Gastrocnemius medialis (tissue), 4 donors: ENCODE measurements around the gene TNS3. TPM values are rescaled to one million over a fixed set of nuclear protein-coding genes. Genes with fewer than 3 reads are reported as not detected.
"Not testable (repeated sequence)": the region's sequence is repeated elsewhere in the genome, so short reads cannot be mapped to it uniquely, and the experiment has no call there.

Experiments used
- ATAC-seq, 2 donors: fragments of 150-250 bp; one replicate each; pipeline ENCODE4 v1.9.1; 2016
- DNase-seq, 2 donors: peaks; one replicate each; pipeline ENCODE4 v3.0.0-alpha.2; 2019
- H3K27ac ChIP-seq, 4 donors: fragments of 200-600 bp; sonication (generic); 1 replicate in 1 of 4; 2 replicates in 3 of 4; pipeline ENCODE4 v1.5.1; 2016 to 2018; ENCODE audit warnings: mild to moderate bottlenecking in 2 of 4, moderate library complexity in 1 of 4
- H3K27me3 ChIP-seq, 3 donors: fragments of 200-600 bp; sonication (generic) in 2 of 3; 1 replicate in 1 of 3; 2 replicates in 2 of 3; pipeline versions ENCODE4 v1.5.1 to v1.6.0; 2016 to 2019; ENCODE audit warnings: mild to moderate bottlenecking in 1 of 3, moderate library complexity in 1 of 3
- H3K36me3 ChIP-seq, 2 donors: fragments of 200-600 bp; sonication (generic) in 1 of 2; one replicate each; pipeline ENCODE4 v1.5.1; 2017 to 2018
- H3K4me1 ChIP-seq, 2 donors: fragments of 200-600 bp; sonication (generic) in 1 of 2; one replicate each; pipeline ENCODE4 v1.5.1; 2016 to 2017; ENCODE audit warnings: mild to moderate bottlenecking in 2 of 2
- H3K4me3 ChIP-seq, 4 donors: fragments of 200-600 bp; sonication (generic) in 3 of 4; 1 replicate in 1 of 4; 2 replicates in 3 of 4; pipeline ENCODE4 v1.5.1; 2016 to 2019; ENCODE audit warnings: mild to moderate bottlenecking in 2 of 4
- H3K9me3 ChIP-seq, 3 donors: fragments of 200-600 bp; sonication (generic) in 2 of 3; 1 replicate in 1 of 3; 2 replicates in 2 of 3; pipeline ENCODE4 v1.5.1; 2016 to 2019
- CTCF ChIP-seq, 5 experiments: fragments of 450-650 bp in 3 of 5; fragments of 200-600 bp in 2 of 5; sonication (generic) in 2 of 5; IDR thresholded peaks in 4 of 5; conservative IDR thresholded peaks in 1 of 5; 1 replicate in 4 of 5; 2 replicates in 1 of 5; pipeline ENCODE4 v1.5.1; 2016 to 2019; ENCODE audit warnings: antibody characterized with exemption in 5 of 5, mild to moderate bottlenecking in 3 of 5, moderate library complexity in 3 of 5
- POLR2A ChIP-seq, 2 donors: fragments of 450-650 bp; IDR thresholded peaks; one replicate each; pipeline ENCODE4 v1.6.1; 2017; ENCODE audit warnings: antibody characterized with exemption in 2 of 2, mild to moderate bottlenecking in 2 of 2, moderate library complexity in 2 of 2
- in situ Hi-C, 4 donors: fragments of 200-750 bp; cut with MboI; loops; one replicate each; pipeline versions ENCODE4 v1.15.0 to v1.8.0; 2017; ENCODE audit warnings: low sequenced_read_pairs in 4 of 4
- intact Hi-C: fragments of 100-400 bp; cut with DNase I; formaldehyde crosslinking; loops from one replicate; pipeline ENCODE4 v1.15.1; 2023; ENCODE audit warnings: low total_unique reads
- total RNA-seq, 4 donors: library from RNA; depleted of rRNA; stranded (reverse); fragments of >200 nt; gene quantifications; one replicate each; pipeline versions ENCODE4 v1.1.0 to v1.2.3, GENCODE V29; 2016

TNS3 gene
- total RNA-seq, 4 donors from 2014 or later = 39.4 to 64.3 (median 50.5) TPM

- TF ChIP-seq CTCF (IDR thresholded peaks at IDR 0.05 in 4 of 5, conservative IDR thresholded peaks at IDR 0.05 in 1 of 5) (no peak), POLR2A (IDR thresholded peaks at IDR 0.05) (no peak)
- Histone ChIP-seq H3K4me1 (no peaks in the 10 kb centered on the region), H3K27me3 (no peaks in the 10 kb centered on the region), H3K36me3 (no peaks in the 10 kb centered on the region), H3K9me3 (no peaks in the 10 kb centered on the region), H3K27ac (no peak overlapping the region), H3K4me3 (no peak overlapping the region)
- in situ Hi-C loops = no loop called here
- intact Hi-C loops = no loop called here
- no peak for ATAC-seq
- DNase-seq = no peak
Measured at GRCh38 chr7:47544416-47544815, 37.5 kb downstream of the TNS3 start.

- intact Hi-C loops = no loop called here
- no peak overlapping the region for H3K4me3 ChIP-seq
- in situ Hi-C loops = no loop called here
- TF ChIP-seq CTCF (IDR thresholded peaks at IDR 0.05 in 4 of 5, conservative IDR thresholded peaks at IDR 0.05 in 1 of 5) (no peak), POLR2A (IDR thresholded peaks at IDR 0.05) (no peak)
- no peaks in the 10 kb centered on the region for H3K4me1 ChIP-seq
- no peak overlapping the region for H3K27ac ChIP-seq
- H3K27me3 ChIP-seq = no peaks in the 10 kb centered on the region
- no peak for DNase-seq
- ATAC-seq = no peak
- no peaks in the 10 kb centered on the region for H3K36me3 ChIP-seq
- H3K9me3 ChIP-seq = no peaks in the 10 kb centered on the region
Measured at GRCh38 chr7:47543714-47544113, 38.2 kb downstream of the TNS3 start.

- ATAC-seq = no peak
- intact Hi-C loops = no loop called here
- H3K36me3 ChIP-seq = no peaks in the 10 kb centered on the region
- DNase-seq = no peak
- H3K4me3 ChIP-seq = no peak overlapping the region
- no peaks in the 10 kb centered on the region for H3K27me3 ChIP-seq
- H3K27ac ChIP-seq = no peak overlapping the region
- TF ChIP-seq POLR2A (IDR thresholded peaks at IDR 0.05) = no peak
- no peak for TF ChIP-seq CTCF (IDR thresholded peaks at IDR 0.05 in 4 of 5, conservative IDR thresholded peaks at IDR 0.05 in 1 of 5)
- in situ Hi-C loops = no loop called here
- H3K4me1 ChIP-seq = peaks cover 0 to under 1% of the 10 kb centered on the region in 2 donors
- H3K9me3 ChIP-seq = no peaks in the 10 kb centered on the region
Measured at GRCh38 chr7:47543056-47543455, 38.9 kb downstream of the TNS3 start.

- Histone ChIP-seq H3K9me3 (no peaks in the 10 kb centered on the region), H3K36me3 (no peaks in the 10 kb centered on the region), H3K27me3 (no peaks in the 10 kb centered on the region), H3K27ac (no peak overlapping the region), H3K4me3 (no peak overlapping the region), H3K4me1 (peaks cover 4 to 9% of the 10 kb centered on the region in 2 donors)
- no peak for ATAC-seq
- DNase-seq = no peak
- intact Hi-C loops = no loop called here
- TF ChIP-seq POLR2A (IDR thresholded peaks at IDR 0.05) (no peak), CTCF (IDR thresholded peaks at IDR 0.05 in 4 of 5, conservative IDR thresholded peaks at IDR 0.05 in 1 of 5) (no peak)
- in situ Hi-C loops = no loop called here
Measured at GRCh38 chr7:47542051-47542450, 39.9 kb downstream of the TNS3 start.

GRCh38 chr7:47541485-47541884, 40.4 kb downstream of the TNS3 start:
- H3K4me3 ChIP-seq, H3K4me1 ChIP-seq, in situ Hi-C loops, H3K9me3 ChIP-seq, intact Hi-C loops, H3K36me3 ChIP-seq, DNase-seq, ATAC-seq, H3K27ac ChIP-seq, H3K27me3 ChIP-seq: not testable (repeated sequence)
